H1 (cell line): ENCODE results near the gene GALNT1. TPM values are rescaled to one million over a fixed set of nuclear protein-coding genes. Genes with fewer than 3 reads are reported as not detected.

ENCODE experiments used
- CTCF ChIA-PET: fragments of 300-600 bp; sonication (Branson Sonifier 250); formaldehyde crosslinking; loops from one replicate; lab custom pipeline; 2021; ENCODE audit not compliant: partially characterized antibody; lab: Charles Lee
- POLR2A ChIA-PET: fragments of 300-600 bp; sonication (Branson Sonifier 250); formaldehyde crosslinking; loops from one replicate; lab custom pipeline; 2021; ENCODE audit warnings: inconsistent platforms; ENCODE audit not compliant: partially characterized antibody; lab: Charles Lee
- DNase-seq, 2 experiments: peaks; one replicate each; pipeline versions ENCODE4 v3.0.0 to v3.0.0-alpha.2; 2010 to 2022; ENCODE audit warnings: low spot score in 2 of 2, low read depth in 1 of 2, mixed read lengths in 1 of 2
- FAIRE-seq: peaks from 2 replicates; lab custom pipeline; 2011; peaks lifted over from hg19 to GRCh38; lab: Jason Lieb, UNC
- H2AFZ ChIP-seq: 2 replicates; pipeline ENCODE4 v1.8.1; 2012; ENCODE audit warnings: low read length, inconsistent platforms
- H2AK5ac ChIP-seq: 2 replicates; pipeline ENCODE4 v1.6.1; 2013; ENCODE audit warnings: low read depth, low read length
- H2BK120ac ChIP-seq: replicated peaks from 2 replicates; pipeline ENCODE3; 2013; ENCODE audit warnings: low read depth, low read length, inconsistent platforms
- H2BK12ac ChIP-seq: 2 replicates; pipeline ENCODE4 v1.6.1; 2013; ENCODE audit warnings: low read depth, low read length
- H2BK15ac ChIP-seq: 2 replicates; pipeline ENCODE4 v1.6.1; 2013; ENCODE audit warnings: low read length
- H2BK20ac ChIP-seq: 2 replicates; pipeline ENCODE4 v1.6.1; 2013; ENCODE audit warnings: low read length
- H2BK5ac ChIP-seq: 2 replicates; pipeline ENCODE4 v1.6.1; 2013; ENCODE audit warnings: low read depth, low read length
- H3K14ac ChIP-seq: 2 replicates; pipeline ENCODE4 v1.6.1; 2013; ENCODE audit warnings: inconsistent platforms; ENCODE audit not compliant: insufficient read length
- H3K18ac ChIP-seq: 2 replicates; pipeline ENCODE4 v1.6.1; 2013; ENCODE audit warnings: low read length; ENCODE audit errors: extremely low read depth
- H3K23ac ChIP-seq: 2 replicates; pipeline ENCODE4 v1.6.1; 2013; ENCODE audit warnings: inconsistent platforms; ENCODE audit not compliant: insufficient read length
- H3K23me2 ChIP-seq: 2 replicates; pipeline ENCODE4 v1.6.1; 2013; ENCODE audit warnings: low read depth, low read length
- H3K27ac ChIP-seq: 2 replicates; pipeline ENCODE4 v1.6.1; 2011; ENCODE audit warnings: low read depth, low read length, inconsistent platforms
- H3K27me3 ChIP-seq, 4 experiments: replicated peaks in 1 of 4; 1 replicate in 1 of 4; 2 replicates in 3 of 4; pipeline versions ENCODE4 v1.6.1 to v1.8.1; 2011 to 2013; ENCODE audit warnings: low read length in 3 of 4, mild to moderate bottlenecking in 3 of 4, inconsistent platforms in 2 of 4, mixed read lengths in 2 of 4, moderate library complexity in 1 of 4; ENCODE audit not compliant: control insufficient read depth in 3 of 4, insufficient read depth in 3 of 4; ENCODE audit errors: extremely low read depth in 1 of 4
- H3K36me3 ChIP-seq, 4 experiments: 2 replicates each; pipeline versions ENCODE4 v1.6.1 to v1.8.1; 2011 to 2013; ENCODE audit warnings: mild to moderate bottlenecking in 4 of 4, low read length in 3 of 4, moderate library complexity in 2 of 4, control low read depth in 1 of 4, inconsistent platforms in 1 of 4; ENCODE audit not compliant: insufficient read depth in 4 of 4, control insufficient read depth in 2 of 4
- H3K4ac ChIP-seq: replicated peaks from 2 replicates; pipeline ENCODE3; 2013; ENCODE audit warnings: low read length, low read depth, mixed read lengths, inconsistent platforms; ENCODE audit not compliant: insufficient read length
- H3K4me1 ChIP-seq, 4 experiments: replicated peaks in 1 of 4; 1 replicate in 1 of 4; 2 replicates in 3 of 4; pipeline versions ENCODE4 v1.6.1 to v1.8.1; 2011 to 2013; ENCODE audit warnings: low read length in 3 of 4, inconsistent platforms in 2 of 4, mixed read lengths in 1 of 4; ENCODE audit not compliant: insufficient read depth in 4 of 4, control insufficient read depth in 3 of 4
- H3K4me2 ChIP-seq, 2 experiments: 2 replicates each; pipeline versions ENCODE4 v1.6.1 to v1.8.1; 2011 to 2013; ENCODE audit warnings: low read depth in 2 of 2, low read length in 2 of 2, control low read depth in 1 of 2, inconsistent platforms in 1 of 2, mild to moderate bottlenecking in 1 of 2; ENCODE audit not compliant: insufficient read depth in 1 of 2
- H3K4me3 ChIP-seq, 4 experiments: fragments of 200-600, 300-600 bp in 1 of 4; sonication (generic), shearing (Covaris generic), sonication (Bioruptor Twin) in 1 of 4; 2 replicates each; pipeline versions ENCODE4 v1.5.1 to v1.8.1; 2011 to 2016; ENCODE audit warnings: low read length in 4 of 4, low read depth in 3 of 4, control low read depth in 2 of 4, inconsistent platforms in 2 of 4, mild to moderate bottlenecking in 2 of 4, mixed read lengths in 1 of 4, moderate library complexity in 1 of 4; ENCODE audit not compliant: insufficient read depth in 2 of 4; ENCODE audit errors: extremely low read depth in 1 of 4
- H3K56ac ChIP-seq: replicated peaks from 2 replicates; pipeline ENCODE3; 2013; ENCODE audit warnings: low read depth, mild to moderate bottlenecking, mixed read lengths, low read length, inconsistent platforms; ENCODE audit not compliant: insufficient read length
- H3K79me1 ChIP-seq: 2 replicates; pipeline ENCODE4 v1.6.1; 2013; ENCODE audit warnings: low read depth, low read length, control low read depth
- H3K79me2 ChIP-seq, 2 experiments: 2 replicates each; pipeline versions ENCODE4 v1.6.1 to v1.8.1; 2012 to 2013; ENCODE audit warnings: low read length in 2 of 2, mild to moderate bottlenecking in 2 of 2, inconsistent platforms in 1 of 2; ENCODE audit not compliant: insufficient read depth in 2 of 2, control insufficient read depth in 1 of 2
- H3K9ac ChIP-seq, 4 experiments: replicated peaks in 1 of 4; 1 replicate in 1 of 4; 2 replicates in 3 of 4; pipeline versions ENCODE4 v1.6.1 to v1.8.1; 2011 to 2013; ENCODE audit warnings: low read depth in 3 of 4, low read length in 3 of 4, control low read depth in 2 of 4, mild to moderate bottlenecking in 2 of 4, moderate library complexity in 2 of 4, inconsistent platforms in 1 of 4; ENCODE audit errors: extremely low read depth in 1 of 4
- H3K9me3 ChIP-seq, 2 experiments: 2 replicates each; pipeline versions ENCODE4 v1.6.1 to v1.8.1; 2012 to 2013; ENCODE audit warnings: mild to moderate bottlenecking in 2 of 2, moderate library complexity in 2 of 2, control low read depth in 1 of 2, inconsistent platforms in 1 of 2, low read depth in 1 of 2, low read length in 1 of 2, mixed read lengths in 1 of 2; ENCODE audit not compliant: insufficient read depth in 2 of 2
- H4K20me1 ChIP-seq, 2 experiments: replicated peaks in 1 of 2; 2 replicates each; pipeline versions ENCODE3 to v1.8.1; 2011 to 2013; ENCODE audit warnings: inconsistent platforms in 2 of 2, low read length in 2 of 2, mild to moderate bottlenecking in 1 of 2; ENCODE audit not compliant: insufficient read depth in 2 of 2, control insufficient read depth in 1 of 2
- H4K5ac ChIP-seq: 2 replicates; pipeline ENCODE4 v1.6.1; 2013; ENCODE audit warnings: low read length, low read depth, mixed read lengths, inconsistent platforms; ENCODE audit not compliant: insufficient read length
- H4K8ac ChIP-seq: 2 replicates; pipeline ENCODE4 v1.8.0; 2013; ENCODE audit warnings: mild to moderate bottlenecking, moderate library complexity, low read length, inconsistent platforms; ENCODE audit not compliant: insufficient read depth; ENCODE audit errors: extremely low read depth
- H4K91ac ChIP-seq: replicated peaks from 2 replicates; pipeline ENCODE3; 2013; ENCODE audit warnings: low read length, mixed read lengths, inconsistent platforms; ENCODE audit not compliant: insufficient read length
- CEBPB ChIP-seq: IDR thresholded peaks from 2 replicates; pipeline ENCODE4 v1.6.1; 2012; ENCODE audit warnings: low read depth, low read length
- MAX ChIP-seq: IDR thresholded peaks from 2 replicates; pipeline ENCODE4 v1.6.1; 2012; ENCODE audit warnings: inconsistent platforms
- TBP ChIP-seq: IDR thresholded peaks from 2 replicates; pipeline ENCODE4 v1.6.1; 2011; ENCODE audit warnings: low read depth, low read length, improper control_type of control experiment
- WGBS, 2 experiments: shearing (Covaris generic) in 1 of 2; methylation state at CpG; one replicate each; pipeline versions ENCODE4 v1.1.6 to v1.1.7; 2013 to 2015; ENCODE audit warnings: low lambda C conversion rate in 2 of 2, mixed read lengths in 2 of 2, inconsistent platforms in 1 of 2, low coverage in 1 of 2, missing lambda C conversion rate in 1 of 2; ENCODE audit not compliant: insufficient replicate concordance in 2 of 2, insufficient coverage in 1 of 2, insufficient read length in 1 of 2; ENCODE audit errors: extremely low coverage in 1 of 2, missing lambda C conversion rate in 1 of 2; 5-methylcytosine and 5-hydroxymethylcytosine counted together
- polyA plus RNA-seq, 7 experiments: library from polyadenylated mRNA; depleted of rRNA in 3 of 7; stranded (reverse) in 5 of 7; unstranded in 2 of 7; fragments of >200 nt in 5 of 7; fragments of 200-250 nt in 2 of 7; gene quantifications; 1 replicate in 5 of 7; 2 replicates in 1 of 7; 4 replicates in 1 of 7; pipeline versions ENCODE4 v1.2.1 to v1.2.3, GENCODE V29; 2011 to 2013; ENCODE audit warnings: missing spikeins in 2 of 7, mixed read lengths in 2 of 7
- total RNA-seq: library from RNA; stranded (reverse); fragmentation: NEBNext Ultra II Directional; extraction: Animal tissue kit (Norgen Biotek cat#: 25700); gene quantifications from 2 replicates; pipeline ENCODE4 v1.2.1, GENCODE V29; 2021

Gene GALNT1
- total and polyA plus RNA-seq, 2 of the 8 experiments (the other 6 are each of a cell fraction or from before 2014, with no cell fraction given), result 22.4 to 101 TPM

- Histone ChIP-seq H3K4me2 (no peak overlapping the region), H2BK120ac (no peak overlapping the region), H3K18ac (no peak overlapping the region), H2AFZ (no peak overlapping the region), H3K56ac (no peak overlapping the region), H2BK15ac (no peak overlapping the region), H3K4ac (no peak overlapping the region), H3K27me3 (no peaks in the 10 kb centered on the region), H3K79me2 (no peaks in the 10 kb centered on the region), H3K36me3 (no peaks in the 10 kb centered on the region), H2BK5ac (no peak overlapping the region), H3K9me3 (no peaks in the 10 kb centered on the region), H3K79me1 (no peaks in the 10 kb centered on the region), H2BK12ac (no peak overlapping the region), H3K4me1 (no peaks in the 10 kb centered on the region), H3K4me3 (no peak overlapping the region), H3K14ac (no peak overlapping the region), H3K23ac (no peak overlapping the region), H2BK20ac (no peak overlapping the region), H4K8ac (no peak overlapping the region), H3K9ac (no peak overlapping the region), H3K27ac (no peak overlapping the region), H2AK5ac (no peak overlapping the region), H4K20me1 (no peaks in the 10 kb centered on the region)
- DNase-seq (no peak), FAIRE-seq (no peak)
- CTCF ChIA-PET, result interaction anchor here (0.6 to 0.8 kb wide), 3 partner anchors 139 to 158 kb away, joined by 3 to 5 read pairs (median 3); no protein-coding TSS in a partner anchor
- POLR2A ChIA-PET, result no interaction called here
- WGBS, 2 experiments, result 81% methylated on average over 3 of the region's 3 CpGs; no CpG with 5 or more reads in 1 of the 2 experiments
- TF ChIP-seq TBP, result no peak
- TF ChIP-seq MAX, result no peak
- no peak for TF ChIP-seq CEBPB
- TF ChIP-seq, all 59 proteins: peak for 0
- Histone ChIP-seq H4K91ac (no peak overlapping the region), H4K5ac (no peak overlapping the region), H3K23me2 (no peaks in the 10 kb centered on the region)
These were observed 16.6 kb upstream of the GALNT1 start for GRCh38 chr18:35564795-35565453.
